ENCODE results near the gene TTC28. TPM values are rescaled to one million over a fixed set of nuclear protein-coding genes. Genes with fewer than 3 reads are reported as not detected.
A peak's percentile ranks its signal among the peaks of the same experiment; 100 is the strongest.

TTC28 gene
- total RNA-seq, 4 donors from 2014 or later, result 43.8 to 130 (median 92.0) TPM

DNA sequence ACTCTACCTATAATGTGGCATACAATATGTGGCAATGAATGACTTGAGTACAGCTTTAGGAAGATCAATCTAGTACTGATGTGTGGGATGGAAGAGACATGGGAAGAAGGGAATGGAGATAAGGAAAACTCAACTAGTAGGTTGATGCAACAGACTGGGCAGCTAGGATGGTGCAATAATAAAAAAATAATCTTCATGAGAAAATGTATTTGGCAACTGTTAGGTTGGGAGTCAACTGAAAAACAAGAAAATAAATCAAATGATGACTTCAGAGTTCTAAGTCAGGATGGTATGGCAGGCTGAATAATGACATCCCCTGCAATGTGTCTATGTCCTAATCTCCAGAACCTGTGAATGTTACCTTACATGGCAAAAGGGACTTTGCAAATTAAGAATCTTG is 523.8 kb downstream of the TTC28 start:
- intact Hi-C loops (cut with DNase I; ENCODE audit: low total_unique reads), result no loop called here
- no peaks in the 10 kb centered on the region for H3K36me3 ChIP-seq
- no peak overlapping the region for H3K4me3 ChIP-seq
- H3K9me3 ChIP-seq, result peaks cover 0 to 5% of the 10 kb centered on the region in 2 donors
- peaks cover 0 to 4% of the 10 kb centered on the region in 2 donors for H3K4me1 ChIP-seq
- H3K27ac ChIP-seq, result peak overlapping the region; percentile 46 to 69
- no peaks in the 10 kb centered on the region for H3K27me3 ChIP-seq
- TF ChIP-seq POLR2A (IDR thresholded peaks at IDR 0.05), result no peak
- TF ChIP-seq, protein P1, sequence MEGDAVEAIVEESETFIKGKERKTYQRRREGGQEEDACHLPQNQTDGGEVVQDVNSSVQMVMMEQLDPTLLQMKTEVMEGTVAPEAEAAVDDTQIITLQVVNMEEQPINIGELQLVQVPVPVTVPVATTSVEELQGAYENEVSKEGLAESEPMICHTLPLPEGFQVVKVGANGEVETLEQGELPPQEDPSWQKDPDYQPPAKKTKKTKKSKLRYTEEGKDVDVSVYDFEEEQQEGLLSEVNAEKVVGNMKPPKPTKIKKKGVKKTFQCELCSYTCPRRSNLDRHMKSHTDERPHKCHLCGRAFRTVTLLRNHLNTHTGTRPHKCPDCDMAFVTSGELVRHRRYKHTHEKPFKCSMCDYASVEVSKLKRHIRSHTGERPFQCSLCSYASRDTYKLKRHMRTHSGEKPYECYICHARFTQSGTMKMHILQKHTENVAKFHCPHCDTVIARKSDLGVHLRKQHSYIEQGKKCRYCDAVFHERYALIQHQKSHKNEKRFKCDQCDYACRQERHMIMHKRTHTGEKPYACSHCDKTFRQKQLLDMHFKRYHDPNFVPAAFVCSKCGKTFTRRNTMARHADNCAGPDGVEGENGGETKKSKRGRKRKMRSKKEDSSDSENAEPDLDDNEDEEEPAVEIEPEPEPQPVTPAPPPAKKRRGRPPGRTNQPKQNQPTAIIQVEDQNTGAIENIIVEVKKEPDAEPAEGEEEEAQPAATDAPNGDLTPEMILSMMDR (IDR thresholded peaks at IDR 0.05), result no peak
- no peak for DNase-seq

DNA sequence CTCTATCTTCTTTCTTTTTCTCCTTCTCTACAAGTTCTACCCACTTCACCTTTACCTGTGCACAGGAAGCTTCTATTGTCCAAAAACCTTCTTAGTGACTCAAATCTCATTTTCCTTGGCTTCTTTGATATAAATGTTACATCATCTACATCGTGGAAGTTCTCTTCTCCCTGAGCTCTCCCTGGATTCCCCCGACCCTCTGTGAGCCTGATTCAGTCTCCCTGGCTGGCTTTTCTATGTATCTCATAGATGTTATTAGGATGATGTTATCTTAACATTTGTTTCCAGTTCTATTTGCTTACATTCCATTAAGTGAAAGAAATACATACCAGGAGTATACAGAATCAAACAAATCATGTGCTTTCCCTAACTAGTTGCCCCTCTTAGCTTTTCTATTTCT is 524.8 kb downstream of the TTC28 start:
- H3K4me1 ChIP-seq, result peaks cover 0 to 4% of the 10 kb centered on the region in 2 donors
- intact Hi-C loops (cut with DNase I; ENCODE audit: low total_unique reads), result no loop called here
- no peak overlapping the region for H3K4me3 ChIP-seq
- no peak for TF ChIP-seq POLR2A (IDR thresholded peaks at IDR 0.05)
- TF ChIP-seq, protein P1 (IDR thresholded peaks at IDR 0.05), result no peak
- peaks cover 0 to 5% of the 10 kb centered on the region in 2 donors for H3K9me3 ChIP-seq
- H3K27ac ChIP-seq, result peak overlapping the region in 1 of 2 donors; percentile 60
- no peaks in the 10 kb centered on the region for H3K27me3 ChIP-seq
- H3K36me3 ChIP-seq, result no peaks in the 10 kb centered on the region
- DNase-seq, result no peak

DNA sequence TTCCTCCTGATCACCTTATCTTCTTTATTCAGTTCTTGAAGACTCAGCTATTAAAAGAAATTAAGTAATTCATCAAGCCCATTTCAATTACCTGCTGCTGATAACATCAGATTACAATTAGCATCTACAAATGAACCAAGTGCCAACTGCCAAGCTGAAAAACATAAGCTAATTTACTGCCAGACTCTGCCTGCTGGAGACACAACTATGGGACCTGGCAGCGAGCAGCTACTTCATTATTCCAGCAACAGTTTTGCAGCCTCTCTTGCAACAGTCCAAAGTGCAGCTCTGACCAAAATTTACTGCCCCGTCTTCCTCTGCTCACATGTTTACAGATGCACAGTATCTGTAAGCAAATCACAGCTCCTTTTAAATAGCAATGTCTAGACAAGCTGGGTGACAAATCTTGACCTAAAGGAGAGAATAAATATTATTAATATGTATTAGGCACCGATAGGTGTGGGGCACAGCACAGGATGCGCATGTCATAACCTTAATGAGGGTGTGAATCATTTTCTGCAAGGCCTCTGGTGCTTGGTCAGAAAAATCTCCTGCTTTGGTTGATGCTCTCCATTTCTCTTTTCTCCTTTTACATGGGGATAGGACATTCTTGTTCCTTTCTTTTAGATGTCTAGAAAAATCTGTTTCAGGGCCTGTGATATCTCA is 528.4 kb downstream of the TTC28 start:
- no peaks in the 10 kb centered on the region for H3K36me3 ChIP-seq
- H3K4me1 ChIP-seq, result peaks cover 0 to 15% of the 10 kb centered on the region in 2 donors
- no peak overlapping the region for H3K4me3 ChIP-seq
- intact Hi-C loops (cut with DNase I; ENCODE audit: low total_unique reads), result no loop called here
- H3K27me3 ChIP-seq, result no peaks in the 10 kb centered on the region
- H3K27ac ChIP-seq, result peak overlapping the region; percentile 36 to 42
- no peak for DNase-seq
- H3K9me3 ChIP-seq, result no peaks in the 10 kb centered on the region
- TF ChIP-seq POLR2A (IDR thresholded peaks at IDR 0.05), result no peak
- TF ChIP-seq, protein P1 (IDR thresholded peaks at IDR 0.05), result no peak

DNA sequence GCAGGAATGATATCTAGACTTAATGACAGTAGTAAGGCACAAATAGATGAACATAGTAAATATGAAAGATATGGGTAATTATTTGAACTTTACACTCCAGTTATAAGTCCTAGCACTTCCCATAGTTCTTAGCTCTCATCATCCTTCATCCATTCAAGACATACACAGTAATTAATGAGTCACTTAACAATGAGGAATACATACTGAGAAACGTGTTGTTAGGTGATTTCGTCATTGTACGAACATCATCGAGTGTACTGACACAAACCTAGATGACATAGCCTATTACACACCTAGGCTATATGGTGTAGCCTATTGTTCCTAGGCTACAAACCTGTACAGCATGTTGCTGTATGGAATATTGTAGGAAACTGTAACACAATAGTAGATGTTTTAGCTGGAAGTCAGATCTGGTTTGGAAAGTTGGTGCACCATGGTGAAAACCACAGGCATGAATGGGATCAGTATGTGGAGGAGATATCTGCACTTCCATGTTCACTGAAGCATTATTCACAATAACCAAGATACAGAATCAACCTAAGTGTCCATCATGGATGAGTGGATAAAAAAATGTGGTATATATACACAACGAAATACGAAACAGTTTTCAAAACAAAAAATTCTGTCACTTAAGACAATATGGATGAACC is 530.7 kb downstream of the TTC28 start:
- no peaks in the 10 kb centered on the region for H3K9me3 ChIP-seq
- TF ChIP-seq POLR2A (IDR thresholded peaks at IDR 0.05), result no peak
- TF ChIP-seq, protein P1 (IDR thresholded peaks at IDR 0.05), result no peak
- H3K27me3 ChIP-seq, result no peaks in the 10 kb centered on the region
- no peak overlapping the region for H3K27ac ChIP-seq
- H3K4me3 ChIP-seq, result no peak overlapping the region
- intact Hi-C loops (cut with DNase I; ENCODE audit: low total_unique reads), result no loop called here
- H3K36me3 ChIP-seq, result no peaks in the 10 kb centered on the region
- peaks cover 10 to 18% of the 10 kb centered on the region in 2 donors for H3K4me1 ChIP-seq
- no peak for DNase-seq

DNA sequence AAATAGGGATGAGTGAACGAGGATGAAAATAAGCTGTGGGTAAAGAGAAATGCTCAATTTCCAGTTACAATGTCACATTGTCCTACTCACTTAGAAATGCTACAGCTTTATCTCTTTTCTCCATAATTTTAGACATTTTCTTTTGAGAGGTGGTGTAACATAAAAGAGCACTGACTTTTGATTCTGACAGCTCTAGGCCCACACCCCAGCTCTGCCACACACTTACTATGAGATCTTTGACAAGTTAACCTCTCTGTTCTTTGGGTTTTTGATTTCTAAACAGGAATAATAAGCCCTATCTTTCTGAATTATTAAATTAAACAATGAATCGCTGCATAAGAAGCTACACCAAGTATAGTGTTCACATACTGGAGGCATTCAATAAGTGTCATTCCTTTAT is 532.2 kb downstream of the TTC28 start:
- no peak for DNase-seq
- intact Hi-C loops (cut with DNase I; ENCODE audit: low total_unique reads), result no loop called here
- TF ChIP-seq, protein P1 (IDR thresholded peaks at IDR 0.05), result no peak
- TF ChIP-seq POLR2A (IDR thresholded peaks at IDR 0.05), result no peak
- Histone ChIP-seq H3K27ac (no peak overlapping the region), H3K4me1 (peaks cover 10 to 30% of the 10 kb centered on the region in 2 donors), H3K27me3 (no peaks in the 10 kb centered on the region), H3K9me3 (no peaks in the 10 kb centered on the region), H3K36me3 (no peaks in the 10 kb centered on the region), H3K4me3 (no peak overlapping the region)

Data from uterus (tissue), 4 donors.